ENCODE data around the gene KCND3. TPM values are rescaled to one million over a fixed set of nuclear protein-coding genes. Genes with fewer than 3 reads are reported as not detected.

The KCND3 gene
- total and polyA plus RNA-seq, 2 donors (not counting 3 experiments of a cell fraction or from before 2014, with no cell fraction given) = 0.03 TPM; not detected in 1

DNA sequence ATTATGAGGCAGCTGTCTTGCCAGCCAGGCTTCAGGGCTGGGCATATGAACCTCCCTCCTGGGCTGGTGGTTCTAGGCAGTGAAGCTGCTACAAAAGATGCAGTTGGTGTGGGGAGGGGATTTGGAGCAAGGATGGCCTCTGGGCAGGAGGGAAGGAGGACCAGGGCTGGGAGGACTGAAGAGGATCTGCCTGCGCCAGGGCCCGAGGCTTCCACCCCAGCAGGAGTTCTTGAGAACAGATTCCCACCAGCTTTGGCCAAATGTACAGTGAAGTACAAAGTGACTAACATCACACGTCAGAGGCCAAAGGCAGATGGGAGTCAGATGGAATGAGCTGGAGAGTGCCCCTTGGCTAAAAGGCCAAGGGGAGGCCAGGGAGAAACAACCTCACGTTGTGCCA is 171.4 kb downstream of the KCND3 start:
- BruUV-seq (replicated peaks) = no TSS peak
- CTCF ChIA-PET = no interaction called here
- Histone ChIP-seq H2AFZ (ENCODE audit: low read depth, low read length) (no peak overlapping the region), H3K4me3 (replicated peaks in 1 of 3; ENCODE audit: insufficient read depth in 1 of 3, low read depth in 1 of 3, low read length in 3 of 3) (no peak overlapping the region), H3K27ac (ENCODE audit: insufficient read depth, low read depth, low read length) (no peak overlapping the region), H3K4me1 (ENCODE audit: control insufficient read depth, extremely low read depth, insufficient read depth, low read length) (no peaks in the 10 kb centered on the region), H3K36me3 (ENCODE audit: control insufficient read depth in 2 of 2, extremely low read depth in 1 of 2, insufficient read depth in 2 of 2, low read length in 2 of 2) (no peaks in the 10 kb centered on the region), H3K9me1 (replicated peaks; ENCODE audit: control insufficient read depth, extremely low read depth, insufficient read depth, low read length) (no peaks in the 10 kb centered on the region), H3K79me2 (ENCODE audit: control insufficient read depth, insufficient read depth, low read length) (no peaks in the 10 kb centered on the region), H3K9ac (replicated peaks; ENCODE audit: extremely low read depth, insufficient read depth, low read length) (no peak overlapping the region), H3K9me3 (replicated peaks; ENCODE audit: control insufficient read depth, insufficient read depth, low read length) (no peaks in the 10 kb centered on the region), H4K20me1 (replicated peaks; ENCODE audit: control insufficient read depth, extremely low read depth, insufficient read depth, low read length) (no peaks in the 10 kb centered on the region), H3K4me2 (ENCODE audit: insufficient read depth, low read length) (no peak overlapping the region), H3K27me3 (ENCODE audit: control insufficient read depth in 2 of 2, insufficient read depth in 2 of 2, low read length in 2 of 2) (peaks cover 0 to 2% of the 10 kb centered on the region in 2 experiments)
- DNase-seq (ENCODE audit: low read depth, low spot score) (no peak), FAIRE-seq (no peak)
- intact Hi-C loops (cut with micrococcal nuclease) (no loop called here), dilution Hi-C loops (cut with MboI; ENCODE audit: extremely low pct_ligation_motif_present, low sequenced_read_pairs) (no loop called here)
- POLR2A ChIA-PET = no interaction called here
- TF ChIP-seq POLR2A (IDR thresholded peaks at IDR 0.05; ENCODE audit: low read depth, low read length) (no peak), JUN (IDR thresholded peaks at IDR 0.05; ENCODE audit: borderline replicate concordance, insufficient read depth, insufficient read length, low read depth) (no peak), EZH2 (IDR thresholded peaks at IDR 0.05; ENCODE audit: borderline replicate concordance, low read depth, low read length, severe bottlenecking) (no peak), MYC (IDR thresholded peaks at IDR 0.05; ENCODE audit: low read depth, low read length) (no peak), GATA2 (IDR thresholded peaks at IDR 0.05; ENCODE audit: insufficient read depth, insufficient read length, low read depth, low read length) (no peak), POLR2AphosphoS5 (IDR thresholded peaks at IDR 0.05; ENCODE audit: insufficient read depth, low read depth, low read length) (no peak), FOS (IDR thresholded peaks at IDR 0.05; ENCODE audit: borderline replicate concordance, insufficient read depth, low read length) (no peak)
- TF ChIP-seq, protein P1, sequence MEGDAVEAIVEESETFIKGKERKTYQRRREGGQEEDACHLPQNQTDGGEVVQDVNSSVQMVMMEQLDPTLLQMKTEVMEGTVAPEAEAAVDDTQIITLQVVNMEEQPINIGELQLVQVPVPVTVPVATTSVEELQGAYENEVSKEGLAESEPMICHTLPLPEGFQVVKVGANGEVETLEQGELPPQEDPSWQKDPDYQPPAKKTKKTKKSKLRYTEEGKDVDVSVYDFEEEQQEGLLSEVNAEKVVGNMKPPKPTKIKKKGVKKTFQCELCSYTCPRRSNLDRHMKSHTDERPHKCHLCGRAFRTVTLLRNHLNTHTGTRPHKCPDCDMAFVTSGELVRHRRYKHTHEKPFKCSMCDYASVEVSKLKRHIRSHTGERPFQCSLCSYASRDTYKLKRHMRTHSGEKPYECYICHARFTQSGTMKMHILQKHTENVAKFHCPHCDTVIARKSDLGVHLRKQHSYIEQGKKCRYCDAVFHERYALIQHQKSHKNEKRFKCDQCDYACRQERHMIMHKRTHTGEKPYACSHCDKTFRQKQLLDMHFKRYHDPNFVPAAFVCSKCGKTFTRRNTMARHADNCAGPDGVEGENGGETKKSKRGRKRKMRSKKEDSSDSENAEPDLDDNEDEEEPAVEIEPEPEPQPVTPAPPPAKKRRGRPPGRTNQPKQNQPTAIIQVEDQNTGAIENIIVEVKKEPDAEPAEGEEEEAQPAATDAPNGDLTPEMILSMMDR (IDR thresholded peaks at IDR 0.05; ENCODE audit: extremely low read depth in 1 of 2, insufficient read depth in 1 of 2, low read depth in 1 of 2, low read length in 2 of 2) = no peak
- TF ChIP-seq, protein P2, sequence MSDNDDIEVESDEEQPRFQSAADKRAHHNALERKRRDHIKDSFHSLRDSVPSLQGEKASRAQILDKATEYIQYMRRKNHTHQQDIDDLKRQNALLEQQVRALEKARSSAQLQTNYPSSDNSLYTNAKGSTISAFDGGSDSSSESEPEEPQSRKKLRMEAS (IDR thresholded peaks at IDR 0.05; ENCODE audit: insufficient read depth, insufficient read length) = no peak

All from endothelial cell of umbilical vein (primary cell).